SK-N-SH treated with all-trans-retinoic acid at 6 μM for 48 hours (cell line): ENCODE results near the gene RNF175.

Experiments
- ATAC-seq: fragments of 200-7000 bp; cut with Tn5 transposase; 3 replicates; pipeline ENCODE4 v1.9.1; 2020; ENCODE audit warnings: mild to moderate bottlenecking, moderate library complexity
- ARNTL ChIP-seq: fragments of 450-650 bp; formaldehyde crosslinking; IDR thresholded peaks from 2 replicates; pipeline ENCODE4 v1.5.0; 2020; ENCODE audit warnings: low read depth, mild to moderate bottlenecking, moderate library complexity, borderline replicate concordance
- BACH2 ChIP-seq: fragments of 250-450 bp; sonication (Bioruptor Pico); IDR thresholded peaks from 2 replicates; pipeline ENCODE4 v1.9.0; 2021; ENCODE audit warnings: mild to moderate bottlenecking, borderline replicate concordance
- CSDC2 ChIP-seq: fragments of 250-450 bp; sonication (Bioruptor Pico); IDR thresholded peaks from 2 replicates; pipeline ENCODE4 v1.5.0; 2020; ENCODE audit warnings: mild to moderate bottlenecking, moderate library complexity
- CSRNP3 ChIP-seq: fragments of 250-450 bp; sonication (Bioruptor Pico); IDR thresholded peaks from 2 replicates; pipeline ENCODE4 v1.5.1; 2021; ENCODE audit warnings: mild to moderate bottlenecking, moderate library complexity
- ESRRG ChIP-seq: fragments of 250-450 bp; sonication (Bioruptor Pico); IDR thresholded peaks from 2 replicates; pipeline ENCODE4 v1.6.1; 2021; ENCODE audit warnings: mild to moderate bottlenecking
- ISL1 ChIP-seq: fragments of 250-450 bp; sonication (Bioruptor Pico); IDR thresholded peaks from 2 replicates; pipeline ENCODE4 v2.1.2; 2022; ENCODE audit warnings: mild to moderate bottlenecking, moderate library complexity
- OSR1 ChIP-seq: fragments of 250-450 bp; sonication (Bioruptor Pico); IDR thresholded peaks from 2 replicates; pipeline ENCODE4 v1.8.0; 2022; ENCODE audit warnings: moderate library complexity, mild to moderate bottlenecking, inconsistent platforms
- PATZ1 ChIP-seq: fragments of 250-450 bp; sonication (Bioruptor Pico); IDR thresholded peaks from 2 replicates; pipeline ENCODE4 v1.8.0; 2020; ENCODE audit warnings: mild to moderate bottlenecking, moderate library complexity, borderline replicate concordance
- POU6F1 ChIP-seq: fragments of 250-450 bp; sonication (Bioruptor Pico); IDR thresholded peaks from 2 replicates; pipeline ENCODE4 v1.8.0; 2021; ENCODE audit warnings: low read depth, mild to moderate bottlenecking, moderate library complexity, borderline replicate concordance
- PPARA ChIP-seq: fragments of 250-450 bp; sonication (Bioruptor Pico); IDR thresholded peaks from 2 replicates; pipeline ENCODE4 v1.5.0; 2020; ENCODE audit warnings: mild to moderate bottlenecking, borderline replicate concordance
- RARB ChIP-seq: fragments of 250-450 bp; sonication (Bioruptor Pico); IDR thresholded peaks from 2 replicates; pipeline ENCODE4 v1.8.0; 2021; ENCODE audit warnings: mild to moderate bottlenecking, moderate library complexity
- SNAI2 ChIP-seq: fragments of 250-450 bp; sonication (Bioruptor Pico); IDR thresholded peaks from 2 replicates; pipeline ENCODE4 v1.5.0; 2020; ENCODE audit warnings: mild to moderate bottlenecking, moderate library complexity
- TCF4 ChIP-seq: fragments of 250-450 bp; sonication (Bioruptor Pico); IDR thresholded peaks from 2 replicates; pipeline ENCODE4 v1.8.0; 2021; ENCODE audit warnings: mild to moderate bottlenecking, moderate library complexity, borderline replicate concordance
- TOX ChIP-seq: fragments of 250-450 bp; sonication (Bioruptor Pico); IDR thresholded peaks from 2 replicates; pipeline ENCODE4 v1.8.0; 2021; ENCODE audit warnings: mild to moderate bottlenecking, moderate library complexity, borderline replicate concordance
- TSHZ2 ChIP-seq: fragments of 250-450 bp; sonication (Bioruptor Pico); IDR thresholded peaks from 2 replicates; pipeline ENCODE4 v1.5.0; 2020; ENCODE audit warnings: mild to moderate bottlenecking, moderate library complexity
- ZC3H10 ChIP-seq: fragments of 250-450 bp; sonication (Bioruptor Pico); IDR thresholded peaks from 2 replicates; pipeline ENCODE4 v1.5.1; 2021; ENCODE audit warnings: mild to moderate bottlenecking, moderate library complexity
- ZFP3 ChIP-seq: fragments of 250-450 bp; sonication (Bioruptor Pico); IDR thresholded peaks from 2 replicates; pipeline ENCODE4 v1.5.0; 2020; ENCODE audit warnings: mild to moderate bottlenecking, moderate library complexity
- ZFP30 ChIP-seq: fragments of 450-650 bp; formaldehyde crosslinking; IDR thresholded peaks from 2 replicates; pipeline ENCODE4 v1.5.0; 2022; ENCODE audit warnings: mild to moderate bottlenecking, moderate library complexity
- ZNF565 ChIP-seq: fragments of 450-650 bp; formaldehyde crosslinking; conservative IDR thresholded peaks from 2 replicates; pipeline ENCODE4 v1.5.0; 2020; ENCODE audit warnings: low read depth, mild to moderate bottlenecking, moderate library complexity
- ZNF70 ChIP-seq: fragments of 450-650 bp; formaldehyde crosslinking; IDR thresholded peaks from 2 replicates; pipeline ENCODE4 v1.5.0; 2020; ENCODE audit warnings: mild to moderate bottlenecking, moderate library complexity
- ZNF8 ChIP-seq: fragments of 450-650 bp; formaldehyde crosslinking; IDR thresholded peaks from 2 replicates; pipeline ENCODE4 v1.5.0; 2020; ENCODE audit warnings: mild to moderate bottlenecking, moderate library complexity

The RNF175 gene

GRCh38 chr4:153728151-153728550 is 31.7 kb downstream of the RNF175 start:
- no peak for TF ChIP-seq PPARA (CRISPR knock-in tag)
- no peak for TF ChIP-seq CSDC2 (CRISPR knock-in tag)
- no peak for TF ChIP-seq ZFP30 (CRISPR knock-in tag)
- no peak for TF ChIP-seq PATZ1 (CRISPR knock-in tag)
- TF ChIP-seq TSHZ2 = no peak
- TF ChIP-seq CSRNP3 (CRISPR knock-in tag) = no peak
- no peak for TF ChIP-seq BACH2 (CRISPR knock-in tag)
- TF ChIP-seq ZNF70 (CRISPR knock-in tag) = no peak
- TF ChIP-seq ZNF565 (CRISPR knock-in tag) = no peak
- ATAC-seq = no peak

DNA sequence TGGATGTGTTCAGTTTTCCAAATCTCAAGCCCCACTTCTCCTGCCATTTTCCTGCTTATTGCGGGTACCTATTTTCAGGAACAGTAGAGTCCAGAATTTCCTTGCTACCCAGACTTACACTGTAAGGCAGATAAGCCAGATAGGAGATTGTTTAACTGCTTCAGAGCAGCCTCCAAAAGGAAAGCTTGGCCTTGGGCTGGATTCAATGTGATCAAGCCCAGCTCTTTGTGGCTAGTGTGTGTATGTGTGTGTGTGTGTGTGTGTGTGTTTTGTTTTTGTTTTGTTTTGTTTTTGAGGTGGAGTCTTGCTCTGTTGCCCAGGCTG is 34.0 kb downstream of the RNF175 start:
- TF ChIP-seq TCF4 (CRISPR knock-in tag) (no peak), BACH2 (CRISPR knock-in tag) (no peak), ESRRG (CRISPR knock-in tag) (no peak), OSR1 (CRISPR knock-in tag) (no peak), ISL1 (CRISPR knock-in tag) (no peak), CSDC2 (CRISPR knock-in tag) (no peak), ZFP3 (no peak), ZNF8 (CRISPR knock-in tag) (no peak), RARB (CRISPR knock-in tag) (no peak), SNAI2 (no peak)
- ATAC-seq = no peak

DNA sequence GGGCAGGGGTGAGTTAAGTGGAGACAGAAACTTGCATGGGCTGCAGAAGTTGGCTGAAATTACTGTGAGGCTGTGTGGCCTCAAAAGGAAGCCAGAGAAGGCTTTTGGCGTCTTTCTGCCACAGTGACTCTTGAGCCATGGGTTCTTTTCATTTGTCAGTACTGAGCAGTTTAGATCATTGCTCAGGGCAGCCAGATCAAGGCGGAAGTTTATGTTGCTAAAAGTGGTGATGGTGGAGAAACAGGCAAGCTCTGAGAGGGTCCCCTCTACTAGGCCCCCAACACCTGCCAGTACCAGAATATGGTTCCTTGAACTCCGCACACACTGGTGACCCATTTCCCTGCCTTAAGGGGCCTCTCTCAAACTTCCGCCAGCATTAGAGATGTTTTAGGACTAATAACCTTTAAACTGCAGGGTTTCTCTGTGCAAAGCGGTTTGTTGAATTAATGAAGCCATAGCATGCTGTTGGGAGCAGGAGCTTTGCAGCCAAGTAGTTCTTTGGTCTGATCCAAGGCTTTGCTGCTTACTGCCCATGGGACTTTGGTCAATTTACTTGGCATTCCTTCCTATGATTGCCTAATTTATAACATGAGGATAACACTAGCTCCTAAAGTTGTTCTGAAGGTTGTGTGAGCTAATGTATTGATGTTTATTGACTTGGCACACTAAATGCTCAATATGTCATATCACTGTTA is 34.5 kb downstream of the RNF175 start:
- TF ChIP-seq ESRRG (CRISPR knock-in tag) = no peak
- no peak for TF ChIP-seq ZC3H10 (CRISPR knock-in tag)
- no peak for TF ChIP-seq POU6F1 (CRISPR knock-in tag)
- no peak for TF ChIP-seq ZNF8 (CRISPR knock-in tag)
- no peak for TF ChIP-seq RARB (CRISPR knock-in tag)
- ATAC-seq = no peak

DNA sequence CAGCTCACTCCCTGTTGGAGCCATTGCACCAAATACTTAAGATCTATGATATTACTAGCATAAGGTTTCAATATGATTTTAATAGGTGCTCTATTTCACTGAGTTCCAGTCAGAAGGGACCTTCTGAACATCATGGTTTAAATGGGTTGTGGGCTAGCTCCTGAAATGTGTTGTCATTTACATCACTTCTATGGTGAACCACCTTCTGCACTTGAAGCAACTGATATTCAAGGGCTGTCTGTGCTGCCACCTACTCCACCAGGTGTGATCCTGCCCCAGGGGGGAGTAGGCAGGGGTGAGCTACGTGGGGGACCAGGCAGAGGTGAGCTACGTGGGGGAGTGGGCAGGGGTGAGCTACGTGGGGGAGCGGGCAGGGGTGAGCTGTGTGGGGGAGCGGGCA is 35.2 kb downstream of the RNF175 start:
- ATAC-seq = no peak
- TF ChIP-seq CSDC2 (CRISPR knock-in tag) = no peak
- TF ChIP-seq PATZ1 (CRISPR knock-in tag) = no peak
- no peak for TF ChIP-seq ARNTL
- TF ChIP-seq OSR1 (CRISPR knock-in tag) = no peak
- no peak for TF ChIP-seq POU6F1 (CRISPR knock-in tag)
- TF ChIP-seq ESRRG (CRISPR knock-in tag) = no peak
- TF ChIP-seq ZNF565 (CRISPR knock-in tag) = no peak
- TF ChIP-seq TCF4 (CRISPR knock-in tag) = no peak
- TF ChIP-seq ZNF8 (CRISPR knock-in tag) = no peak
- no peak for TF ChIP-seq TOX (CRISPR knock-in tag)
- no peak for TF ChIP-seq ZNF70 (CRISPR knock-in tag)
